Epidermal melanocyte (primary cell): Measurements from ENCODE around the gene ATG14.

Source experiments
- DNase-seq: peaks from one replicate; pipeline ENCODE4 v3.0.0; 2011; ENCODE audit warnings: low spot score; ENCODE audit not compliant: insufficient read length

The ATG14 gene

DNA sequence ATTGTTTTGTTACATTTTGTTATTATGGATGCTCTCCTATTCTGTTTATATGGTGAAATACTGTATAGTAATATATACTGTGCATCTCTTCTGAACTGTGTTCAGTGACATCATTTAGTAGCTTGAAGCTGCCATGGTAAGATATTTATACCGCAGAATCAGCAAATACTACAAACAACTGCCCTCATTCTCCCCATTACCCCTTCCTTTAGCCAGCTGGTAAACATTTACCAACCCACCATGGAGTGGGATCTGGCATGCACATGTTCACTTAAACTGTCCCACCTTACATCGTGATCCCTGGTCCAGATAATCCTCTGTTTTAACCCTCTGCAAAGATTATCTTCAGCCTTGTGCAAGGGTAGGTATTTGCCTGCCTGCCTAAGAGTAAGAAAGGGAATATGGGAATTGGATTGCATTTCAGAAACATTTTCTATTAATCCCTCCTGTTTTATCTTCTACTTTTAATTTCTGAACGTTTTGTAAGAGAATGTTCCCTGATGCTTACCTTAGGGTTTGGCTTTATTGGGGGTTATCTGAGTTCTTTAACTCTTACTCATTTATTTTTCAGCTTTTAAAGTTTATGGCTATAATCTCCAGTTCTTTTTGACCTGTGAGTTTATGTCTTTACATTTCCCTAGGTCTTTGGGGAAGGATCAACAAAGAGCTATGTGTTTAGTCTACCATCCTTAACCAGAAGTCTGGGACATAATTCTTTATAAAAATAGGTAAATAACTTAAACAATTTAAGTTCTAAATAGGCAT, 93.9 kb downstream of the ATG14 start:
- no peak for DNase-seq

DNA sequence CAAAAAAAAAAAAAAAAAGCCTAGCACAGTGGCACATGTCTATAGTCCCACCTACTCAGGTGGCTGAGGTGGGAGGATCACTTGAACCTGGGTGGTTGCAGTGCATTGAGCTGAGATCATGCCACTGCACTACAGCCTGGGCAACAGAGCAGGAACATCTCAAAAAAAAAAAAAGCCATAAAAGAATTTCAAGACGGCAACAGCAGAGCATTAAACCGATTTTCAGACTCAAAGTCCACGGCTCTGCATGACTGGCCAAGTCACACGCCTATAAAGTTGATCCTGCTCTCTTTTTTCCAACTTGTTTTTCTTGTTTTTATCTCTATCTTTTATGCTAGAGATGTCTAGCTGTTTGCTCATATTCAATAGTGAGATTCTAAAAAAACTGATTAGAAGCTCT, 95.1 kb downstream of the ATG14 start:
- DNase-seq, result no peak
